H9 (cell line): ENCODE data around the gene CYP2J2. TPM values are rescaled to one million over a fixed set of nuclear protein-coding genes. Genes with fewer than 3 reads are reported as not detected.

Experiments
- DNase-seq: peaks from one replicate; pipeline ENCODE4 v3.0.0-alpha.2; 2017
- H2AFZ ChIP-seq: one replicate; pipeline ENCODE4 v1.6.1; 2013; ENCODE audit warnings: mild to moderate bottlenecking, low read length, control low read depth, moderate library complexity
- H2AK5ac ChIP-seq: 2 replicates; pipeline ENCODE4 v1.6.1; 2013; ENCODE audit warnings: low read length, control low read depth, mixed read lengths; ENCODE audit not compliant: insufficient read length
- H2BK120ac ChIP-seq: one replicate; pipeline ENCODE4 v1.6.1; 2013; ENCODE audit warnings: low read depth, mild to moderate bottlenecking, low read length, control low read depth, inconsistent platforms; ENCODE audit not compliant: poor library complexity, severe bottlenecking
- H2BK12ac ChIP-seq: 2 replicates; pipeline ENCODE4 v1.6.1; 2013; ENCODE audit warnings: low read length, control low read depth, mixed read lengths, low read depth; ENCODE audit not compliant: insufficient read length
- H2BK15ac ChIP-seq: 2 replicates; pipeline ENCODE4 v1.6.1; 2013; ENCODE audit warnings: low read depth, low read length, control low read depth
- H2BK20ac ChIP-seq: one replicate; pipeline ENCODE4 v1.6.1; 2013; ENCODE audit warnings: low read depth, mild to moderate bottlenecking, low read length, control low read depth, inconsistent platforms; ENCODE audit not compliant: poor library complexity, severe bottlenecking
- H2BK5ac ChIP-seq: 2 replicates; pipeline ENCODE4 v1.6.1; 2013; ENCODE audit warnings: low read length, control low read depth, mixed read lengths; ENCODE audit not compliant: insufficient read length
- H3K14ac ChIP-seq: 2 replicates; pipeline ENCODE4 v1.6.1; 2013; ENCODE audit warnings: low read length, control low read depth; ENCODE audit not compliant: insufficient read depth
- H3K18ac ChIP-seq: 2 replicates; pipeline ENCODE4 v1.6.1; 2013; ENCODE audit warnings: low read depth, mild to moderate bottlenecking, mixed read lengths, low read length, control low read depth; ENCODE audit not compliant: insufficient read length
- H3K23ac ChIP-seq: 2 replicates; pipeline ENCODE4 v1.6.1; 2013; ENCODE audit warnings: low read length, control low read depth, mixed read lengths, low read depth; ENCODE audit not compliant: insufficient read length
- H3K23me2 ChIP-seq: 2 replicates; pipeline ENCODE4 v1.6.1; 2013; ENCODE audit warnings: low read depth, mild to moderate bottlenecking, mixed read lengths, low read length, control low read depth; ENCODE audit not compliant: insufficient read length, poor library complexity, severe bottlenecking
- H3K27ac ChIP-seq: 2 replicates; pipeline ENCODE4 v1.5.1; 2013; ENCODE audit warnings: low read length, control low read depth, mixed read lengths, low read depth; ENCODE audit not compliant: insufficient read length
- H3K27me3 ChIP-seq: 2 replicates; pipeline ENCODE4 v1.6.1; 2013; ENCODE audit warnings: low read length, control low read depth, inconsistent platforms; ENCODE audit not compliant: insufficient read depth
- H3K4ac ChIP-seq: 2 replicates; pipeline ENCODE4 v1.6.1; 2013; ENCODE audit warnings: low read depth, mild to moderate bottlenecking, control low read depth, inconsistent platforms, low read length, moderate library complexity
- H3K4me1 ChIP-seq: 2 replicates; pipeline ENCODE4 v1.6.1; 2013; ENCODE audit warnings: low read length, control low read depth, inconsistent platforms; ENCODE audit not compliant: insufficient read depth
- H3K4me2 ChIP-seq: 2 replicates; pipeline ENCODE4 v1.6.1; 2013; ENCODE audit warnings: low read length, control low read depth, mixed read lengths; ENCODE audit not compliant: insufficient read length, insufficient read depth
- H3K56ac ChIP-seq: 2 replicates; pipeline ENCODE4 v1.6.1; 2013; ENCODE audit warnings: low read depth, mild to moderate bottlenecking, mixed read lengths, low read length, control low read depth; ENCODE audit not compliant: insufficient read length
- H3K79me1 ChIP-seq: 2 replicates; pipeline ENCODE4 v1.6.1; 2013; ENCODE audit warnings: low read depth, mild to moderate bottlenecking, moderate library complexity, low read length, control low read depth, inconsistent platforms; ENCODE audit not compliant: insufficient read depth, poor library complexity, severe bottlenecking
- H3K79me2 ChIP-seq: 2 replicates; pipeline ENCODE4 v1.6.1; 2013; ENCODE audit warnings: low read length, control low read depth, inconsistent platforms; ENCODE audit not compliant: insufficient read depth
- H3K9ac ChIP-seq: 2 replicates; pipeline ENCODE4 v1.6.1; 2013; ENCODE audit warnings: low read length, control low read depth, mixed read lengths; ENCODE audit not compliant: insufficient read length; ENCODE audit errors: extremely low read depth
- H3K9me3 ChIP-seq: one replicate; pipeline ENCODE4 v1.6.1; 2013; ENCODE audit warnings: low read depth, low read length, inconsistent platforms; ENCODE audit not compliant: control insufficient read depth
- H3T11ph ChIP-seq: one replicate; pipeline ENCODE4 v1.6.1; 2013; ENCODE audit warnings: mild to moderate bottlenecking, low read length, control low read depth, inconsistent platforms
- H4K20me1 ChIP-seq: one replicate; pipeline ENCODE4 v1.6.1; 2013; ENCODE audit not compliant: control insufficient read depth, insufficient read length, insufficient read depth
- H4K5ac ChIP-seq: 2 replicates; pipeline ENCODE4 v1.6.1; 2013; ENCODE audit warnings: low read depth, mild to moderate bottlenecking, mixed read lengths, low read length, control low read depth; ENCODE audit not compliant: insufficient read length
- H4K8ac ChIP-seq: replicated peaks from 2 replicates; pipeline ENCODE4 v1.6.1; 2013; ENCODE audit warnings: low read length, control low read depth, mixed read lengths, low read depth; ENCODE audit not compliant: insufficient read length
- H4K91ac ChIP-seq: 2 replicates; pipeline ENCODE4 v1.6.1; 2013; ENCODE audit warnings: low read depth, mild to moderate bottlenecking, moderate library complexity, mixed read lengths, low read length, control low read depth; ENCODE audit not compliant: insufficient read length
- H3K27ac Mint-ChIP-seq, 3 experiments: 2 replicates in 2 of 3; 3 replicates in 1 of 3; pipeline ENCODE4 v1.8.0; 2020 to 2021; ENCODE audit warnings: mixed read lengths in 3 of 3, mild to moderate bottlenecking in 1 of 3, moderate library complexity in 1 of 3
- H3K27me3 Mint-ChIP-seq: 2 replicates; pipeline ENCODE4 v1.8.0; 2021; ENCODE audit warnings: low read depth, mild to moderate bottlenecking, moderate library complexity, mixed read lengths
- H3K36me3 Mint-ChIP-seq, 3 experiments: 2 replicates in 2 of 3; 3 replicates in 1 of 3; pipeline ENCODE4 v1.8.0; 2020 to 2021; ENCODE audit warnings: low read depth in 3 of 3, mixed read lengths in 3 of 3; ENCODE audit not compliant: insufficient read depth in 1 of 3
- H3K4me1 Mint-ChIP-seq, 2 experiments: 2 replicates each; pipeline ENCODE4 v1.8.0; 2020; ENCODE audit warnings: mixed read lengths in 2 of 2
- H3K4me3 Mint-ChIP-seq, 2 experiments: 2 replicates in 1 of 2; 3 replicates in 1 of 2; pipeline ENCODE4 v1.8.0; 2020 to 2021; ENCODE audit warnings: mild to moderate bottlenecking in 2 of 2, mixed read lengths in 2 of 2, moderate library complexity in 1 of 2
- H3K9me3 Mint-ChIP-seq, 2 experiments: 2 replicates in 1 of 2; 3 replicates in 1 of 2; pipeline ENCODE4 v1.8.0; 2020; ENCODE audit warnings: mild to moderate bottlenecking in 2 of 2, mixed read lengths in 2 of 2, moderate library complexity in 1 of 2
- CTCF ChIP-seq: fragments of 200-600 bp; sonication (generic); conservative IDR thresholded peaks from 3 replicates; pipeline ENCODE4 v1.8.0; 2021; ENCODE audit warnings: antibody characterized with exemption, mild to moderate bottlenecking
- WGBS: extraction: QIAGEN DNeasy Blood & Tissue Kit; methylation state at CpG from one replicate; pipeline ENCODE4 v1.1.7; 2013; ENCODE audit warnings: missing lambda C conversion rate, low lambda C conversion rate, mixed read lengths; ENCODE audit not compliant: insufficient read length; ENCODE audit errors: extremely low coverage; 5-methylcytosine and 5-hydroxymethylcytosine counted together
- total RNA-seq: library from RNA; stranded (reverse); gene quantifications from 2 replicates; pipeline ENCODE4 v1.2.1, GENCODE V29; 2021

Gene CYP2J2
- total RNA-seq, 1 experiment from 2014 or later = 0.57 TPM

- Histone ChIP-seq H3K18ac (no peak overlapping the region), H4K5ac (no peak overlapping the region), H3T11ph (no peak overlapping the region), H2BK120ac (no peak overlapping the region), H3K4me2 (no peak overlapping the region), H3K9ac (no peak overlapping the region), H2AFZ (no peak overlapping the region), H4K8ac (no peak overlapping the region), H2BK12ac (no peak overlapping the region), H3K23me2 (no peaks in the 10 kb centered on the region), H3K27ac (no peak overlapping the region), H3K56ac (no peak overlapping the region), H2BK5ac (no peak overlapping the region), H3K4me1 (no peaks in the 10 kb centered on the region), H4K91ac (no peak overlapping the region), H2AK5ac (no peak overlapping the region), H3K9me3 (no peaks in the 10 kb centered on the region), H3K79me2 (no peaks in the 10 kb centered on the region), H4K20me1 (no peaks in the 10 kb centered on the region), H3K27me3 (no peaks in the 10 kb centered on the region), H3K4ac (no peak overlapping the region), H3K14ac (no peak overlapping the region), H3K79me1 (no peaks in the 10 kb centered on the region), H2BK15ac (no peak overlapping the region), H3K23ac (no peak overlapping the region), H2BK20ac (no peak overlapping the region)
- H3K4me1 Mint-ChIP-seq = peaks cover 0 to 8% of the 10 kb centered on the region in 2 experiments; a peak in 2 of 4 replicates
- H3K9me3 Mint-ChIP-seq = no peaks in the 10 kb centered on the region
- no peak for DNase-seq
- H3K27me3 Mint-ChIP-seq = no peaks in the 10 kb centered on the region
- H3K36me3 Mint-ChIP-seq = no peaks in the 10 kb centered on the region
- H3K27ac Mint-ChIP-seq = no peak overlapping the region; a peak in 1 of 7 replicates
- H3K4me3 Mint-ChIP-seq = no peak overlapping the region
- no peak for TF ChIP-seq CTCF
- WGBS = no CpG with 5 or more reads among the region's 3 CpGs
Measured at GRCh38 chr1:59898927-59899326, 27.6 kb downstream of the CYP2J2 start.
